HK-2 (cell line): ENCODE measurements around the gene SLC1A5.

Source experiments
- DNase-seq: peaks from one replicate; pipeline ENCODE4 v3.0.0-alpha.2; 2018; ENCODE audit not compliant: unreplicated experiment

The SLC1A5 gene

GRCh38 chr19:46725036-46725820, 63.2 kb downstream of the SLC1A5 start:
- DNase-seq = no peak
